Common myeloid progenitor, CD34-positive (primary cell): ENCODE data around the gene FKBP1A.

Experiments used
- CTCF ChIA-PET: fragments of 350-600 bp; sonication (Branson Sonifier 250); formaldehyde crosslinking; loops from one replicate; lab custom pipeline; 2021; ENCODE audit warnings: antibody characterized with exemption; lab: Charles Lee
- POLR2A ChIA-PET: fragments of 350-600 bp; sonication (Branson Sonifier 250); formaldehyde crosslinking; loops from one replicate; lab custom pipeline; 2021; ENCODE audit warnings: antibody characterized with exemption; lab: Charles Lee
- DNase-seq, 3 donors: peaks; one replicate each; pipeline versions ENCODE4 v3.0.0 to v3.0.0-alpha.2; 2013
- H3K27ac ChIP-seq, 2 experiments: 1 replicate in 1 of 2; 2 replicates in 1 of 2; pipeline ENCODE4 v1.7.0; 2013; ENCODE audit warnings: inconsistent platforms in 2 of 2, low read length in 2 of 2, mild to moderate bottlenecking in 2 of 2, low read depth in 1 of 2, moderate library complexity in 1 of 2; ENCODE audit not compliant: severe bottlenecking in 2 of 2, insufficient read depth in 1 of 2, poor library complexity in 1 of 2
- H3K27me3 ChIP-seq, 5 experiments: replicated peaks in 2 of 5; 1 replicate in 3 of 5; 2 replicates in 2 of 5; pipeline versions ENCODE4 v1.6.1 to v1.7.0; 2013; ENCODE audit warnings: low read length in 4 of 5, mild to moderate bottlenecking in 2 of 5, moderate library complexity in 2 of 5, inconsistent platforms in 1 of 5; ENCODE audit not compliant: insufficient read depth in 5 of 5, control insufficient read depth in 4 of 5
- H3K36me3 ChIP-seq, 4 experiments: 1 replicate in 2 of 4; 2 replicates in 2 of 4; pipeline versions ENCODE4 v1.6.1 to v1.7.0; 2013; ENCODE audit warnings: low read length in 3 of 4, control low read depth in 1 of 4, mild to moderate bottlenecking in 1 of 4; ENCODE audit not compliant: control insufficient read depth in 4 of 4, insufficient read depth in 4 of 4
- H3K4me1 ChIP-seq, 4 experiments: 1 replicate in 3 of 4; 2 replicates in 1 of 4; pipeline versions ENCODE4 v1.6.1 to v1.7.1; 2013; ENCODE audit warnings: low read length in 3 of 4, mild to moderate bottlenecking in 3 of 4, control low read depth in 1 of 4, inconsistent platforms in 1 of 4, moderate library complexity in 1 of 4; ENCODE audit not compliant: control insufficient read depth in 4 of 4, insufficient read depth in 4 of 4; ENCODE audit errors: control extremely low read depth in 1 of 4
- H3K4me3 ChIP-seq, 7 experiments: 1 replicate in 4 of 7; 2 replicates in 3 of 7; pipeline versions ENCODE4 v1.5.1 to v1.7.0; 2013; ENCODE audit warnings: mild to moderate bottlenecking in 7 of 7, low read length in 6 of 7, moderate library complexity in 6 of 7, inconsistent platforms in 2 of 7, low read depth in 2 of 7, control low read depth in 1 of 7; ENCODE audit not compliant: insufficient read depth in 4 of 7, control insufficient read depth in 1 of 7; ENCODE audit errors: extremely low read depth in 1 of 7
- H3K9me3 ChIP-seq, 5 experiments: 1 replicate in 4 of 5; 2 replicates in 1 of 5; pipeline versions ENCODE4 v1.6.1 to v1.7.1; 2013; ENCODE audit warnings: low read length in 4 of 5, mild to moderate bottlenecking in 2 of 5, inconsistent platforms in 1 of 5, low read depth in 1 of 5, moderate library complexity in 1 of 5; ENCODE audit not compliant: control insufficient read depth in 4 of 5, insufficient read depth in 2 of 5; ENCODE audit errors: control extremely low read depth in 1 of 5
- WGBS: methylation state at CpG from one replicate; pipeline ENCODE4 v1.1.5; 2013; ENCODE audit not compliant: insufficient coverage; 5-methylcytosine and 5-hydroxymethylcytosine counted together

The FKBP1A gene

GRCh38 chr20:1324598-1325172 is 68.2 kb downstream of the FKBP1A start:
- Histone ChIP-seq H3K27ac (peak overlapping the region; percentile 99), H3K36me3 (peaks cover 0 to 6% (median 3%) of the 10 kb centered on the region in 4 experiments), H3K4me1 (peaks cover 10 to 60% (median 43%) of the 10 kb centered on the region in 4 experiments), H3K9me3 (no peaks in the 10 kb centered on the region), H3K4me3 (peak overlapping the region; percentile 66 to 95 (median 82)), H3K27me3 (no peaks in the 10 kb centered on the region)
- 4% methylated on average over 7 of the region's 15 CpGs for WGBS
- peak; percentile 79 to 91 (median 87) for DNase-seq
- CTCF ChIA-PET, result interaction anchor here (0.6 to 4.0 kb wide), 6 partner anchors 9 to 113 kb away, joined by 3 to 35 read pairs (median 3); no protein-coding TSS in a partner anchor
- POLR2A ChIA-PET, result interaction anchor here (0.7 to 2.5 kb wide), 4 partner anchors 12 to 69 kb away, joined by 3 to 8 read pairs (median 4); partner anchors contain the start of gene FKBP1A

- Histone ChIP-seq H3K27me3 (no peaks in the 10 kb centered on the region), H3K4me3 (peak overlapping the region in 3 of 7 experiments; percentile 89 to 95 (median 91)), H3K27ac (peak overlapping the region; percentile 99), H3K36me3 (peaks cover 0 to 6% (median 3%) of the 10 kb centered on the region in 4 experiments), H3K4me1 (peaks cover 10 to 59% (median 43%) of the 10 kb centered on the region in 4 experiments), H3K9me3 (no peaks in the 10 kb centered on the region)
- POLR2A ChIA-PET, result interaction anchor here (1.3 to 2.5 kb wide), 3 partner anchors 59 to 69 kb away, joined by 3 to 8 read pairs (median 6); partner anchors contain the start of gene FKBP1A
- CTCF ChIA-PET, result interaction anchor here (0.9 to 4.0 kb wide), 6 partner anchors 9 to 114 kb away, joined by 3 to 35 read pairs (median 4); no protein-coding TSS in a partner anchor
- no peak for DNase-seq
- WGBS, result 90% methylated on average over 10 of the region's 12 CpGs
These were observed 68.8 kb downstream of the FKBP1A start for GRCh38 chr20:1323830-1324597.

GRCh38 chr20:1323256-1323655 is 69.6 kb downstream of the FKBP1A start:
- ChIA-PET POLR2A (no interaction called here), CTCF (interaction anchor here (0.9 to 4.0 kb wide), 8 partner anchors 8 to 127 kb away, joined by 3 to 35 read pairs (median 6); no protein-coding TSS in a partner anchor)
- 62% methylated on average over 4 of the region's 6 CpGs for WGBS
- Histone ChIP-seq H3K4me3 (peak overlapping the region in 1 of 7 experiments; percentile 37), H3K9me3 (no peaks in the 10 kb centered on the region), H3K4me1 (peaks cover 10 to 53% (median 42%) of the 10 kb centered on the region in 4 experiments), H3K27ac (peak overlapping the region; percentile 43 to 62), H3K36me3 (peaks cover 0 to 2% (median 0%) of the 10 kb centered on the region in 4 experiments), H3K27me3 (no peaks in the 10 kb centered on the region)
- no peak for DNase-seq

GRCh38 chr20:1322511-1323245 is 70.2 kb downstream of the FKBP1A start:
- CTCF ChIA-PET, result interaction anchor here (0.9 to 4.0 kb wide), 10 partner anchors 10 to 180 kb away, joined by 3 to 35 read pairs (median 4); no protein-coding TSS in a partner anchor
- Histone ChIP-seq H3K4me1 (peaks cover 10 to 53% (median 39%) of the 10 kb centered on the region in 4 experiments), H3K36me3 (peaks cover 0 to 2% (median 0%) of the 10 kb centered on the region in 4 experiments), H3K4me3 (peak overlapping the region in 2 of 7 experiments; percentile 4 to 37), H3K9me3 (no peaks in the 10 kb centered on the region), H3K27me3 (no peaks in the 10 kb centered on the region), H3K27ac (peak overlapping the region; percentile 43 to 62)
- 17% methylated on average over 6 of the region's 11 CpGs for WGBS
- DNase-seq, result peak; percentile 86 to 94 (median 93)
- POLR2A ChIA-PET, result interaction anchor here (1.1 kb wide), 1 partner anchor 54 kb away, joined by 4 read pairs; no protein-coding TSS in a partner anchor

- Histone ChIP-seq H3K36me3 (no peaks in the 10 kb centered on the region), H3K27me3 (no peaks in the 10 kb centered on the region), H3K9me3 (no peaks in the 10 kb centered on the region), H3K4me3 (no peak overlapping the region), H3K4me1 (peaks cover 10 to 48% (median 31%) of the 10 kb centered on the region in 4 experiments), H3K27ac (no peak overlapping the region)
- ChIA-PET CTCF (interaction anchor here (0.6 to 4.0 kb wide), 10 partner anchors 9 to 181 kb away, joined by 3 to 35 read pairs (median 4); no protein-coding TSS in a partner anchor), POLR2A (no interaction called here)
- 73% methylated on average over 3 of the region's 4 CpGs for WGBS
- no peak for DNase-seq
These were observed 71.3 kb downstream of the FKBP1A start for GRCh38 chr20:1321654-1321939.

- no peak overlapping the region for H3K27ac ChIP-seq
- H3K9me3 ChIP-seq, result no peaks in the 10 kb centered on the region
- no peaks in the 10 kb centered on the region for H3K36me3 ChIP-seq
- no peak overlapping the region for H3K4me3 ChIP-seq
- H3K4me1 ChIP-seq, result peaks cover 6 to 43% (median 26%) of the 10 kb centered on the region in 4 experiments
- POLR2A ChIA-PET, result no interaction called here
- DNase-seq, result no peak
- CTCF ChIA-PET, result interaction anchor here (0.6 to 6.8 kb wide), 8 partner anchors 9 to 181 kb away, joined by 3 to 57 read pairs (median 5); no protein-coding TSS in a partner anchor
- no peaks in the 10 kb centered on the region for H3K27me3 ChIP-seq
- WGBS, result 98% methylated on average over 17 of the region's 17 CpGs
These were observed 71.8 kb downstream of the FKBP1A start for GRCh38 chr20:1320902-1321653.
